CD4-positive, alpha-beta T cell treated with Interleukin-4 for 1 hour (primary cell): ENCODE results near the gene ICOSLG.
"Not testable (repeated sequence)": the region's sequence is repeated elsewhere in the genome, so short reads cannot be mapped to it uniquely, and the experiment has no call there.

Experiments
- DNase-seq, 2 donors: peaks; one replicate each; pipeline ENCODE4 v3.0.0-alpha.2; 2020 to 2022

Gene ICOSLG

GRCh38 chr21:44220674-44221073 lies 20.1 kb downstream of the ICOSLG start:
- not testable (repeated sequence) for DNase-seq

- DNase-seq: not testable (repeated sequence)
These were observed 22.3 kb downstream of the ICOSLG start for GRCh38 chr21:44218461-44218860.

GRCh38 chr21:44211978-44212377 lies 28.8 kb downstream of the ICOSLG start:
- not testable (repeated sequence) for DNase-seq

- not testable (repeated sequence) for DNase-seq
These were observed 29.2 kb downstream of the ICOSLG start for GRCh38 chr21:44211574-44211973.

GRCh38 chr21:44207860-44208646 lies 32.7 kb downstream of the ICOSLG start:
- peak in 1 of 2 donors; percentile 28 for DNase-seq

GRCh38 chr21:44206698-44207676 lies 33.8 kb downstream of the ICOSLG start:
- DNase-seq: not testable (repeated sequence)

GRCh38 chr21:44206187-44206586 lies 34.6 kb downstream of the ICOSLG start:
- not testable (repeated sequence) for DNase-seq

- not testable (repeated sequence) for DNase-seq
These were observed 38.0 kb downstream of the ICOSLG start for GRCh38 chr21:44202590-44203299.

GRCh38 chr21:44199997-44200396 lies 40.7 kb downstream of the ICOSLG start:
- DNase-seq: not testable (repeated sequence)

- DNase-seq: no peak
These were observed 41.3 kb downstream of the ICOSLG start for GRCh38 chr21:44199448-44199847.

- not testable (repeated sequence) for DNase-seq
These were observed 43.6 kb downstream of the ICOSLG start for GRCh38 chr21:44197156-44197516.

- DNase-seq: peak in 1 of 2 donors; percentile 60
These were observed 44.3 kb downstream of the ICOSLG start for GRCh38 chr21:44196212-44197155.

GRCh38 chr21:44194888-44195287 lies 45.9 kb downstream of the ICOSLG start:
- DNase-seq: not testable (repeated sequence)

- DNase-seq: not testable (repeated sequence)
These were observed 46.3 kb downstream of the ICOSLG start for GRCh38 chr21:44194451-44194850.

- DNase-seq: not testable (repeated sequence)
These were observed 47.6 kb downstream of the ICOSLG start for GRCh38 chr21:44193108-44193507.

- DNase-seq: not testable (repeated sequence)
These were observed 50.1 kb downstream of the ICOSLG start for GRCh38 chr21:44190349-44191271.

- not testable (repeated sequence) for DNase-seq
These were observed 55.9 kb downstream of the ICOSLG start for GRCh38 chr21:44184862-44185261.

GRCh38 chr21:44182202-44182601 lies 58.5 kb downstream of the ICOSLG start:
- not testable (repeated sequence) for DNase-seq

GRCh38 chr21:44181506-44181905 lies 59.2 kb downstream of the ICOSLG start:
- not testable (repeated sequence) for DNase-seq

GRCh38 chr21:44176127-44176526 lies 64.6 kb downstream of the ICOSLG start:
- peak in 1 of 2 donors; percentile 4 for DNase-seq
